Pericardium fibroblast (primary cell): ENCODE results near the gene ZNF780B. TPM values are rescaled to one million over a fixed set of nuclear protein-coding genes. Genes with fewer than 3 reads are reported as not detected.

Experiments used
- total RNA-seq: library from RNA; depleted of rRNA; stranded (reverse); fragments of >200 nt; gene quantifications from 2 replicates; pipeline ENCODE4 v1.2.3, GENCODE V29; 2015

Gene ZNF780B
- total RNA-seq: 4.6 and 20.4 TPM in 2 replicates

GRCh38 chr19:40055832-40056504 is at the start of gene ZNF780B:
Gene ZNF780B (minus strand): TSS chr19:40056231. CDS start chr19:40050332, 5,899 bp downstream.

DNA sequence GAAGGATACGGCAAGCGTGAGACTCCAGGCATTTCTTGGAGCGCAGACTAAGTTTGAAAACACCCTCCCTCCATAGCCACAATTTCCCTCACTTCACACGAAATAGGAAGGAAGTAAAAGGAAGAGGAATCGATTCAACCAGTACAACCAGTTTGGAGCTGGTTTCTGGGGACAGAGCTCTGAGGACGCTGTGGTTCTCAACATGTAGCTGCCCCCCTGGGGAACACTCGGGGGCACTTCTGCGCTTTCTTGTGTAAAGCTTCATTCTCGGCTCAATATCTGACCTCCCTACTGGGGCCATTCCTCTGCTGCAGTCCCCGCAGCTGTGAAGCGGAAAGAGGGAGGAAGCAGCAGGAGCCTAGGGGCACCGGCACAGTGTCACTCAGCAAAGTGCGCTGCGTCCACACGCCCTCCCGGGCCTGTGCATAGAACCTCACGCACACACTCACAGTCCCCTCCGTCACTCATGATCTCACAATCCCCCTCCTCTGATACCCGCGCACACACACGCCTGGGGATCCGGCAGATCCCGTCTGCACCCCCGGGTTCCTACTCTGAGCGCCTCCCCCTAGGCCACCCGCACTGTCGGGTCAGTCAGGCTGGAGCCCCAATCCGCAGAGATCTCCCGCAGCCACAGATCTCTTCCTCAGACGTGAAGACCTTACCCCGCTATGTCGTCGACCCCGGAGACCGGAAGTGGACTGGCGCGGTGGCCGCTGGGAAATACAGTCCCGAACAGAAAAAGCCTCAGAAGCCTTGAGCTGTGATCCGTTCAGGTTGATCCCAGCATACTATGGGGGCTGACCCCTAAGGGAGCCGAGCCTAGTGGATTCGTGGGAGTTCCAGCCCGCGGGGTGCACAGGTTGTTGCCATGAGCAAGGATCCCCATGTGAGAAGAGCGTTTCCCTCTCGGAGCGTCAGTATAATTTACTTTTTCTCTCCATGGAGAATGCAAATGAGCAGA is 34.5 kb upstream of the ZNF780B start, which contains the start of gene ZNF780A:
ZNF780A (minus strand) TSS at position 703 of the 964 bp plus-strand sequence. CDS start 6,190 bp downstream, outside the sequence.

GRCh38 chr19:39996811-39997637 is 59.0 kb downstream of the ZNF780B start, which contains the start of gene ZNF546:
Gene ZNF546 (plus strand): TSS chr19:39997060. CDS start chr19:39998327, 1,267 bp downstream.

Other genes starting within 250 kb of the ZNF780B start
- 17.3 and 18.2 TPM in 2 replicates for gene DYRK1B, start 222.1 kb downstream of the ZNF780B start, total RNA-seq
- gene FBL, start 209.9 kb downstream of the ZNF780B start, total RNA-seq: 98.4 and 142 TPM in 2 replicates
- gene FCGBP, start 121.6 kb downstream of the ZNF780B start, total RNA-seq: 0.17 TPM in 1 of 2 replicates, not detected in the other
- 66.0 and 86.1 TPM in 2 replicates for gene PSMC4, start 85.1 kb downstream of the ZNF780B start, total RNA-seq
- gene ZNF546, start 59.2 kb downstream of the ZNF780B start, total RNA-seq: 1.0 and 1.9 TPM in 2 replicates
- 8.3 and 15.3 TPM in 2 replicates for gene ZNF780A, start 34.7 kb upstream of the ZNF780B start, total RNA-seq
- gene MAP3K10, start 135.2 kb upstream of the ZNF780B start, total RNA-seq: 6.4 and 8.5 TPM in 2 replicates
- gene TTC9B, start 162.2 kb upstream of the ZNF780B start, total RNA-seq: not detected in 2 replicates
- 1.2 TPM in 1 of 2 replicates, not detected in the other for gene CCNP, start 170.5 kb upstream of the ZNF780B start, total RNA-seq
- gene AKT2, start 229.1 kb upstream of the ZNF780B start, total RNA-seq: 70.4 and 75.0 TPM in 2 replicates